Activated CD4-positive, alpha-beta T cell treated with anti-CD3 and anti-CD28 coated beads for 48 hours (primary cell): ENCODE results near the gene ABHD1.
"Not testable (repeated sequence)": the region's sequence is repeated elsewhere in the genome, so short reads cannot be mapped to it uniquely, and the experiment has no call there.

Experiments
- DNase-seq: peaks from one replicate; pipeline ENCODE4 v3.0.0-alpha.2; 2020

ABHD1 gene

DNA sequence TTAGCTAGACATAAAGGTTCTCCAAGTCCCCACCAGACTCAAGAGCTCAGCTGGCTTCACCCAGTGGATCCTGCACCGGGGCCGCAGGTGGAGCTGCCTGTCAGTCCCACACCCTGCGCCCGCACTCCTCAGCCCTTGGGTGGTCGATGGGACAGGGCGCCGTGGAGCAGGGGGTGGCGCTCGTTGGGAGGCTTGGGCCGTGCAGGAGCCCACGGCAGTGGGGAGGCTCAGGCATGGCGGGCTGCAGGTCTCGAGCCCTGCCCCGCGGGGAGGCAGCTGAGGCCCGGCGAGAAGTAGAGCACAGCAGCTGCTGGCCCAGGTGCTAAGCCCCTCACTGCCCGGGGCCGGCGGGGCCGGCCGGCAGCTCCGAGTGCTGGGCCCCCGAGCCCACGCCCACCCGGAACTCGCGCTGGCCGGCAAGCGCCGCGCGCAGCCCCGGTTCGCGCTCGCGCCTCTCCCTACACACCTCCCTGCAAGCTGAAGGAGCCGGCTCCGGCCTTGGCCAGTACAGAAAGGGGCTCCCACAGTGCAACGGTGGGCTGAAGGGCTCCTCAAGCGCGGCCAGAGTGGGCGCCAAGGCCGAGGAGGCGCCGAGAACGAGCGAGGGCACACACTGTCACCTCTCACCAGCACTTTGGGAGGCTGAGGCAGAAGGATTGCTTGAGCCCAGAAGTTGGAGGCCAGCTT lies 12.1 kb upstream of the ABHD1 start:
- not testable (repeated sequence) for DNase-seq

DNA sequence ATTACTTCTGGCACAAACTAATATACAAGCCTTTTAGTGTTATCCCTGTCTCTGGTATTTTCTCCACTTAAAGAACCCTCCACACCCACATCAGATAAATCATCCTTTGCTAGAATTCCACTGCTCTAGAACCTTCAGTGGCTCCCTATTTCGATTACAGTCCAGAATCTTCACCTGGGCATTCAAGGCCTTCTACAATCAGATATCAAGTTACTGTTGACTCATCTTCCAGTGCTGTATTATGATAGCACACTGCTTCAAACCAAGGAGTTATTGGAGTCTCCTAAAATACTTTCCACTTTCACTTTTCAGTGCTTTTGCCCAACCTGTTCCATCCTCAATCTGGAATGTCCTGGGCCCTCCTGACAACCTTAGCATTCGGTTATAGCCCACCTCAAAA lies 8.1 kb upstream of the ABHD1 start:
- no peak for DNase-seq

DNA sequence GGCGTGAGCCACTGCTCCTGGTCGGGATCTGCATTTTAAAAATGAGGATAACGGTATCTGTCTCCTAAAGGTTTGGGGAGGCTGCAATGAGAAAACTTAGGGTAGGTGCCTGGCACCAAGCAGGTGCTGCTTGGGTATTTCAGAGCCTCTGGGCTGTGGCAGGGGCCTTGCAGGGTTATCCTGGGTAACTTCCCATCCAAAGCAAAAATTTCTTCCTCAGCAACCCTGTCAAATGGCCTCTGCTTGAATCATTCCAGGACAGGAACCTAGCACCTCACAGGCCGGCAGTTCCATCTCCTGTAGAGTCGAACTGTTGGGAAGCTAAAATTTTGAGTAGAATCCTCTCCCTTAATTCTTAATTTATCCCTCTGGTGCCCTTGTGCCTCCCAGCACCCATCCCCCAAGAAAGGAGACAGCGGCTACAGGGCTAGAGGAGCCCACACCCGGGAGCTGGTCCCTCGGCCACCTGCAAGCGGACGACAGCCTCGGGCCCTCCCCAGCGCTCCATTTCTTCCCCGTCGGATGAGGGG lies 5.6 kb upstream of the ABHD1 start:
- DNase-seq = no peak

DNA sequence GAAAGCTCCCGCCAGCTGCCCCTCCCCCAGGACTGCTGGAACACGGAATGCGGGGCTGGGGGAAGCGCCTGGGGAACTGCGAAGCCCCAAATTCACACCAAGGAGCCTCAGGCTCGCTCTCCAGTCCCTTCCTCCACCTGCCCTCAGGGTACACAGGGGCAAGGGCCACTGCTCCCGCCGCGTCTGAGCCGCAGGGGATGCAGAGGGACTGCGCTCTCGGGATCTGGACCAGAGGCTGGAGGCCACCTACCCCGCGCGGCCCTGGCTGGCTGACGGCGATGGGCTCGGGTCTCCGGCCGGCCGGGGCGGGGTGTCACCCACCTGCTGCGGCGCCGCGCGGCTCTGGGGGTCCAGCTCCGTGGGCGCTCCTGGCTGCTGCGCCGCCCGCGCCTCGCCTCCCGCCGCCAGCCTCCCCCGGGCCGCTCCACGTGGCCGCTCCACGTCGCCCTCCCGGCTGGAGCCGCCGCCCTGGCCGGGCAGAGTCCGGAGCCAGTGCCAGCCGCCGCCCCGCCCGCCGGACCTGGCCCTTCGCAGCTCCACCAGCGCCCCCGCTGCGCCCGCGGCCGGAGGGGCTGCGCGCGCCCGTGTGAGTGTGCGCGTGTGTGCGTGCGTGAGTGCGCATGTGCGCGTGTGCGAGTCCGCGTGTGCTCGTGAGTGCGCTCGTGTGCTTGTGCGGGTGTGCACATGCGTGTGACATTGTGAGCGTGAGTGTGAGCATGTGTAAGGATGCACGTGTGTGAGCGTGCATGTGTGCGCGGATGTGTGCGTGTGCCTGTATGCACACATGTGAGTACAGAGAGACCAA lies 4.9 kb upstream of the ABHD1 start, which contains the start of gene CGREF1:
CGREF1 (minus strand) TSS at position 604 of the 805 bp plus-strand sequence. CDS start 14,762 bp downstream, outside the sequence.
- peak; percentile 37 for DNase-seq

DNA sequence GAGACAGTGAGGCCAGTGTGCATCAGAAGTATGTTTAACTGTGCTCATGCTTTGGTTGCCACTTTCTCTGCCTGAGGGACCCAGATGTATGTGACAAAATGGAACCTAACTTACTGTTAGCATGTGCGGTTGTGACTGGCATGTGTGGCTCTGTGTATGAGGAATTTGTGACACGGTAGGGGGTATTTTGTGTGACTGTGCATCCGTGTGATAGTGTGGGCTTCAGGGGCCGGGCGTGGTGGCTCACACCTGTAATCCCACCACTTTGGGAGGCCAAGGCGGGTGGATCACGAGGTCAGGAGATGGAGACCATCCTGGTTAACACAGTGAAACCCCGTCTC lies 4.3 kb upstream of the ABHD1 start:
- not testable (repeated sequence) for DNase-seq

DNA sequence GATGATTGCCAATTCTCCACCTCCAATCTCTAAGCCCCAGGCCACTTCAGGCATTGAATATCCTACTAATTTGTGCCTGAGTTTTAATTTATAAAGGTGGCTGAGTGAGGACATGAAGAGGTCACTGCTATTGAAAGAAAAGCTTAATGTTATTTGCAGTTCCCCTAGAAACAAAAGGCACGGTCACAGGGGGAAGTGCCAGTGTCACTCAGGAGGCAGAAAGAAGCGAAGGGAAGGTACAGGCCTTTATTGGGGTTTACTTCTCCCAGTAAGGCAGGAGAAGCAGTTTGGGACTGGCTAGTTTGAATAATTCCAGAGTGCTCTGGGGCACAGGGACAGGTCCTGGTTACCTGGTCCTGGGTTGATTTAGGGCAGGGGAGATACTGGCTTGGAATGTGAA lies 1.7 kb upstream of the ABHD1 start:
- no peak for DNase-seq

DNA sequence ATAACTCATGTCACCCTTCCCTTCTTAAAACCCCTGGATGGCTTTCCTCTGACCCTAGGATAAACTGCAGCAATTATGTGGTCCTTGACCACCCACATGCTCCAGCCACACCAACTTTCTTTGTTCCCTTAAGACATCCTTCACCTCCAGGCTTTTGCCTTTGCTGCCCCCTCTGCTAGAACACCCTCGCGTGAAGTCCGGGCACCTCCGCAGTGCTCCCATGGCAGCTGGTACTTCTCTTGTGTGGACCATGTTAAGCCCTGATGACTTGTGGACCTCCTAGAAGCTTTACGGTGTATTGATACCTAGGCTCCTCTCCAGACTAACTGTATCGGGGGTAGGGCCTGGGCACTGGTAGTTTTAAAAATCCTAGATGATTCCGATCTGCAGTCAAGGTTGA lies 824 bp upstream of the ABHD1 start:
- no peak for DNase-seq

DNA sequence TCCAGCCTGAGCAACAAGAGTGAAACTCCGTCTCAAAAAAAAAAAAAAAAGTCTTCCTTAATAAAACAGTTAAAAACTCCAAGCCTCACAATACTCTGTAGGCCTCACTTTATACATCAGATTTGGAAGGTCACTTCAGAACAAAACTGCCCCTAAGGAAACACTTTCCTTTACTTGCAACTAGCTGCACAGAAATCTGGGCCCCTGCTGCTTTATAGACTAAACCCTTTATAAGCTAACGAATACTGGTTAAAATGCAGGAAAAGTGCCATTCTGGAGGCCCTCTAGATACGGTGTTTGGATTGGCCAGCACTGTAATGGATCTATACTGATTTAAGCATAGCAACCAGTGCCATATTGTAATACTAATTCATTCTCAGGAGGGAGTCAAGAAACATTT lies 1.5 kb downstream of the ABHD1 start:
- DNase-seq = no peak

DNA sequence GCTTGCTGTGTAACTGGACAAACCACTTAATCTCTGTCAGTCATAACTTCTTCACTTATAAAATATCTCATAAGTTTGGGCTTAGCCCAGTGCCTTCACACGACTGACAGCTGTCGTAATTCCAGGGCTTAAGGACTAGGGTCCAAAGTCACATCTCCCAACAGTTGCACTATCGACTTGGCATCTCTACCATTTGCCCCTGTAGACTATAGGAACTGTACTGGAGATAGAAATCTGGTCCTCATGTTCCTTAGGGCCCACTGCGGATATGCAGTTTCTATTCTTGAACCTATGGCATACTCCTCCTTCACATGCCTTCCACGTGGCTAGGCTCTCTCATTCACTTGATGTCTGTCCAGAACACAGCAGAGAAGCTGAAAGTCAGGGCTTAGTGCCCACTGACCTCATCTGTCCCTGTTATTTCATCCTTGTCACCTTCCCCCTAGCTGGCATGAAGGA lies 2.7 kb downstream of the ABHD1 start:
- DNase-seq = no peak

DNA sequence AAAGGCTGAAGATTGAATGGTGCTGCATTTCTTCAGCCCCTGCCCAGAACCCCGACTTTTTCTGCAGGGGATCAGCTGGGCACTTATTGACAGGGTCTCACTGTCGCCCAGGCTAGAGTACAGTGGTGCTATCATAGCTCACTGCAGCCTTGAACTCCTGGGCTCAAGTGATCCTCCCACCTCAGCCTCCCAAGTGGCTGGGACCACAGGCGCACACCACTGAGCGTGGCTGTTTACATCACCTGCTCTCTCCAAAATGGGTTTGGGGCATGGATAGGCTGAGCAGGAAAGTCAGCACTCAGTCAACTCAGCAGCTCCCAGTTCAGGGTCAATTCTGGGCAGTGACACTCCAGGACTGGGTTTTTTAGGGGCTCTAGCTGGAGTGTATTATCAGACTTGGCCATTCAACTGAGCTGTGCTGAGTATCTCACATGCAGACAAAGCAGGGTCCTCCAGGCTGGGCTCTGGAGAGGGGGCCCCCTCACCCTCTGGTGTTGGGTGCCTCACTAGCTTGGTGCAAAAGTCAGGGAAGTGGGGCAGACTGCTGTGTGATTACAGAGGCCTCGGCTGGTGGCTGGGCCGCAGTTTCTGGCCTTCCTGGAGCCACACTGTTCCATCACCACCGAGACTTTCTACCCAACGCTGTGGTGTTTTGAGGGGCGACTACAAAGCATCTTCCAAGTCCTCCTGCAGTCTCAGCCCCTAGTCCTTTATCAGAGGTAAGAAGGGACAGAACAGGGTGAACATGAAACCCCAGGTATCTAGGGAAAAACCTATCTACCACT lies 4.5 kb downstream of the ABHD1 start:
- DNase-seq = no peak

DNA sequence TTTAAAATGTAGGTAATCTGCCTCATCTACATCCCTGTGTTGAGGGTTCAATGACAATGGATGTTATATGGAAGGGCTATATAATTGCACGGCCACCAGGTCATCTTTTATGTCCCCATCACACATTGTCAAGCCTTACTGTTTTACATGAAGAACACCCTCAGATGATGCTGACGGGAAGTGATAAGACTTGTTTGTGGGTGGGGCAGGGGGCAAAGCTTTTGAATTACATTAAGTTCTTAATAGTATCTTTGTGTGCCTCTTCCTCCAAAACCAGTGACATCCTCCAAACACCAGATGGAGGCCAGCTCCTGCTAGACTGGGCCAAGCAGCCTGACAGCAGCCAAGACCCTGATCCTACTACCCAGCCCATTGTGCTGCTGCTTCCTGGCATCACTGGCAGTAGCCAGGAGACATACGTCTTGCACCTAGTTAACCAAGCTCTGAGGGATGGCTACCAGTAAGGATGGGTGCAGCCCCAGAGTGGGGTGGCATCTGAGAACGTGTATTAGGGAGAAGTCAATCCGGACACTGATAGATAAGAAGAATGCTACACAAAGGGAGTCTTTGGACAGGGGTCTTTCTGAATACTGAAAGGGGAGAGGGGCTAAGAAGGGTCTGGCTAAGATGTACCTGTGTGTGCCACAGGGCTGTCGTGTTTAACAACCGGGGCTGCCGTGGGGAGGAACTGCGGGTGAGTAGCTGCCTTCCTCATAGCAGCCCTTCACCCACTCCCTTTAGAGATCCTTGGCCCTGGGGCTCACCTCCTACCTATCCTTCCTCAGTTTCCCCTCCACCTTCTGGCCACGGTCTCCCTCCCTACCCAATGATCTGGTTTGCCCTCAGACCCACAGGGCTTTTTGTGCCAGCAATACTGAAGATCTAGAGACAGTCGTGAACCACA lies 5.3 kb downstream of the ABHD1 start:
- no peak for DNase-seq

DNA sequence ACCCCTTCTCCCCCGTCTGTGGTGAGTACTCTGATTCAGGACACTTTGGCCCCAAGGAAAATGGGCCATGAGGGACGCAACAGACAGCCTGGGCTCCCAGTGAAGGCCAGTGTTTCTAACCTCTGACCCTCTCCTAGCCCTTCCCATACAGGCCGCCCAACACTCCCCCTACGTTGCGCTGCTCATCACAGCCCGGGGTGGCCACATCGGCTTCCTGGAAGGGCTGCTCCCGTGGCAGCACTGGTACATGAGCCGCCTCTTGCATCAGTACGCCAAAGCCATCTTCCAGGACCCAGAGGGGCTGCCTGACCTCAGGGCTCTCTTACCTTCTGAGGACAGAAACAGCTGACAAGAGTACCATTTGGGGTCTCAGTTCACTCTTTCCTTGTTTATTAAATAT lies 6.8 kb downstream of the ABHD1 start:
- DNase-seq = no peak

DNA sequence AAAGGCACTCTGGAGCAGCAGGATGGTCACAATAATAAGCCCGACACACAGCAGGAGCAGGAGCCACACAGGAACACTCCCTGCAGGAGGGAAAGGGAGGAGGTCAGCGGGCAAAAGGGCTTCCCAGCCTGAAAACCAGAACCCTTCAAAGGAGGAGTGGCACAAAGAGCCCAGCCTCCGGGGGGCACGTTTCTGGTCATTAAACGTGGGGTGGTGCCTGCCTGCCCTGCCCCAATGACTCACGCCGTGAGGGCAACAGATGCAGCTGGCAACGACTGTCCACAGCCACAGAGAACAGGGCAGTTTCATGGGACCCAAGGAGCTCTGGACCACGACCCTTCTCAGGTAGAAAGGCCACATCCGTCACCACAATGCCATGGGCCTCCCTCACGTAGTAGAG lies 7.8 kb downstream of the ABHD1 start:
- DNase-seq = no peak

DNA sequence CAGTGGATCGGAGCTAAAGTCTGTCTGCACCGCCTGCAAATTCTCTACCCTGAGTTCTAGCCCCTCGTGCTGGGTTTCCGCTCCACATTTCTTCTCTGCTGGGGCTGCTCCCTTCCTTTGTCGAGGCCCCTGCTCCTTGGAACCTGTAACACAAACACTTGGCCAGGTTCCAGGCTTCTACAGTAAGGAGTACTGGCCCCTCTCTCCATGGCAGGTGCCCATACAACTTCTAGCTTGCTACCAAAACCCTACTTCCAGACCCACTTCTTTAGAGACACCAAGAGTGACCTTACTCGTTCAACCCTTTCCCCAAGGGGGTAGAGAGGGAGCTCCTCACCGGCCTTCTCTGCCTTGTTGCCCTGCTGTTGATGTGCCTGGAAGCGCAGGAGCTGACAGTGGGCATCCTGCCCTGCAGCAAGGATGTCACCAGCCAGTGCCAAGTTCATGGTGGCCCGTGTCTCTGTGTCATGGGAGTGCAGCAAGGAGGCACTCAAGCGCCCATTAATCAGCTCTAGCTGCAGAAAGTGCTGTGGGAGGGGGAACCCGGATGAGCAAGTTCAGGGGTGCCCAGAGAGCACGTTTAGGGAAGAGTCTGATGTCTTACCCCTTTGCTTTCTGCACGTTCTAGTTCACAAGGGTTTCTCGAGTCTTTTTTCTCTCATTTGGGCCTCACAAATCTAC lies 9.7 kb downstream of the ABHD1 start:
- peak; percentile 48 for DNase-seq

DNA sequence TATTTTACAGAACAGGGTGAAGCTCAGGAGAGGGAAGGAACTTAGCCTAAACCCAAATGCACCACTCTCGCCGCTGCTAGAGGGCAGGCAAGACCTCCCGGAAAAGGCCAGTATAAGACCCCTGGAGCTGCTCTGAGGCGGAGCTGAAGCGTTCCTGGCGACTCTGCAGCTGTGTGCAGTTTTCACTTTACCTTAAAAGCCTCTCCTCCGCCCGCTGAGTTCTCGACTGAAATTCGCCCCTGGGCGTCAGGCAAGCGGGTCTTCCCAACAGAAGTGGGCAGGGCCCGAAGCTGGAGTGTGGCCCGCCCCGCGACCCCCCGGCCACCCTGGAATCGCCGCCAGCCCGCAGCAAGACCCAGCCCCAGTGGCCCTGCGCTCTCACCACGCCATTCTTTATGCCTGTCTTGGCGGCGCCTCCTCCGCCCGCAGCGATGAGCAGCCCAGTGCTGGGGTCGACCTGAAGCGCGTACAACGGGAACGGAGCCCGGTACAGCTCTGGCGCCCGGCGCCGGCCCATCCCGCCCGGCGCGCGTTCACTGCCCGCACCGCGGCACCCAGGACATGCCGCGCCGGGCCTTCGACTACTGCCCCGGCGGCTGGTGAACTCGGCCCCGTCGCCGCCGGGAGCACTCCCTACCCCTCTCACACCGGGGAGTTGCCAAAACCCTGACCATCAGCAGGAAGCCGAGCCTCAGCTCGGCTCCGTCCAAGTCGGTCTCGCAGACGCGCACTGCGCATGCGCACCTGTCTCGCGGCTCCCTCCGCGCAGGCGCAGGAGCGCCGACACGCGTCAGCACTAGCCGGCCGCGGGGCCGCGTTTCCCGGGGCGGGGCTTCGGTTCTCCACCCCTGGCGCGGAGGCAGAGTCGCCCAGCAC lies 10.5 kb downstream of the ABHD1 start, which contains the start of gene PREB:
PREB (minus strand) TSS at position 732 of the 876 bp plus-strand sequence; CDS start at position 517, 215 bp downstream.
- DNase-seq = peak; percentile 99

DNA sequence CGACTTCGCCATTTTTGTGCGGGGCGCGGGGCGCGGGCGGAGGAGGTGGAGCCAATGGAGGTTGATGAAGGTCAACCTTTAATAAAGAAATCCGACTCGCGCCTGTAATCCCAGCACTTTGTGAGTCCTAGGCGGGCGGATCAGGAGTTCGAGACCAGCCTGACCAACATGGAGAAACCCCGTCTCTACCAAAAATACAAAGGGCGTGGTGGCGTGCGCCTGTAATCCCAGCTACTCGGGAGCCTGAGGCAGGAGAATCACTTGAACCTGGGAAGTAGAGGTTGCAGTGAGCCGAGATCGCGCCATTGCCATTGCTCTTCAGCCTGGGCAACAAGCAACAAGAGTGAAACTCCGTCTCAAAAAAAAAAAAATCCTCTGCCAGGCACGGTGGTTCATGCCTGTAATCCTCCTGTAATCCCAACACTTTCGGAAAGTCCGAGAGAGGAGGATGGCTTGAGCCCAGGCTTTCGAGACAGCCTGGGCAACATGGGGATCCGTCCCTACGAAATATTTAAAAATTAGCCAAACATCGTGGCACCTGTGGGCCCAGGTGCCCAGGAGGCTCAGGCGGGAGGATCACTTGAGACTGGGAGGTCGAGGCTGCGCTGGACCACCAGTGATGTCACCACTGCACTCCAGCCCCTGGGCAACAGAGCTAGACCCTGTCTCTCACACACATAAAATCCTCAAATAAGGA lies 11.3 kb downstream of the ABHD1 start:
- DNase-seq = no peak

DNA sequence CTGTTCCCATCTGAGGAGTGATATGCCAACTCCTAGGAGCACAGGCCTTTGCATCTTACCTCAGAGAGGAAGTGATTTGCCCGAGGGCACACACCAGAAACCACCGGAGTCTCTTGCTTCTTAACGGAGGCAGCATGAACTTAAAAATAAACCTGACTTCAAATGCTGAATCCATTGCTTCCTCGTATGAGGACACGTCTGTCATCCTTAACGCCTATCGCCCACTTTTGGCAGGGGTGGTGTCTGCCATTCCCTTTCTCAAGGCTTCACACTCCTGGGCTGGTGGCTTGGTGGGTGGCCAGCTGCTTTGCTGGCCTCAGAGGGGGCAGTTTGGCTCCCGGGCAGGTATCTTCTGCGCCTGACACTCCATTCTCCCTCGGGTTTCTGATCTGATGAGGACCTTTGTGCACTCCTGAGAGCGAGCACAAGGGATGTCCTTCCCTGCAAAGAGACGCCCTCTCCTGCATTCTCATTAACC lies 11.9 kb downstream of the ABHD1 start:
- no peak for DNase-seq

DNA sequence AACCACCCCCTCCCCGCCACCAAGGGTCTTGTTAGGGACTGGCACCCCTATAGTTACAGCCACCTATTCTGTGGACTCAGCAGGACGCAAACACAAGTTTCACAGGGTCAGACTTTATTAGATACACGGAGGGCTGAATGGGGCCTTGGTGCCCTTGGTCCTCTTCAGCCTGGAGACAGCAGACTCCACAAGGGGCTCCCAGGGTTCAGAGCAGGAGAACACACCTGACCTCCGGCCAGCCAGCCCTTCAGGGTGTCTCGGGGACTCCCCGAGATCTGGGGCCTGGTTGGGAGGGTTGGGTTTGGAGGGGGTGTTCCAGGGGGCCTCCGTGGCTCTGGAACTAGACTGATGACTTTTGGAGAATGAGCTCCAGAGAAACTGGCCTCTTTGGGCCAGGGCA lies 13.1 kb downstream of the ABHD1 start:
- no peak for DNase-seq

DNA sequence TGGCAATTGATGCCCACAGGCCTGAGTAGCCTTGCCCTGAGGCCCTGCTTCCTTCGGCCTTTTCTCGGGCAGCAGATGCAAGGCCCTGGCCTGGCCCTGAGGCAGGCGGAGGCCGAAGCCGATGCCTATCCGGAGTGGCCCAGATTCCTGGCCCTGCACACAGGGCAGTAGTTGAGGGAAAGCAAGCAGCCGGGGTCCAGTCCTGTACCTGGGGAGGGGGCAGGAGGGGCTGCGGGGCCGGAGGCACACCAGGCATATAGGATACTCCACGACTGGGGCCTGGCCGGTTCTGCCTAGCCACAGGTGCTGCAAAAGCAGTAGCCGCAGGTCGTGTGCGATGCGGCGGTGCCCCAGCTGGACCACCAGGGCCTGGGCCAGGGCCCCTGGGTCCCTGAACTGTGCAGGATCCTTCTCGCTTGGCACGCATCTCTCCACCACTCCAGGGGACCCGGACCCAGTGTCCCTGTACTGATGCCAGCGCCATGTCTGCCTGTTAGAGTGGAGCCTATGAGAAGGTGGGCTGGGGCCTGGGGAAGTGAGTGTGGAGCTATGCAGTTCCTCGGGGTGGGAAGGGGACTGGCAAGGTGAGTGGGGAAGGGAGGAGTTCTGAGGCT lies 13.8 kb downstream of the ABHD1 start:
- no peak for DNase-seq
